ENCODE results near the gene CMC4. TPM values are rescaled to one million over a fixed set of nuclear protein-coding genes. Genes with fewer than 3 reads are reported as not detected.

CMC4 gene
- total and polyA plus RNA-seq, 2 experiments from 2014 or later, result 19.7 to 20.2 TPM

- peaks cover 42% of the 10 kb centered on the region for H3K4me1 ChIP-seq (ENCODE audit: insufficient read depth)
- peak overlapping the region; percentile 97 for H3K9ac ChIP-seq
- 100% methylated on average over 1 of the region's 1 CpG for WGBS, 2 experiments (ENCODE audit: low coverage in 1 of 2, low lambda C conversion rate in 2 of 2, missing lambda C conversion rate in 2 of 2)
- peak overlapping the region; percentile 93; the same call in 1 of the 2 replicates for H2AFZ ChIP-seq
- H3K27ac ChIP-seq, result peak overlapping the region; percentile 76; the same call in 1 of the 2 replicates
- no peak for DNase-seq
- H3K36me3 ChIP-seq (ENCODE audit: low read depth), result no peaks in the 10 kb centered on the region
- H3K27me3 ChIP-seq (replicated peaks; ENCODE audit: insufficient read depth), result no peaks in the 10 kb centered on the region
- peaks cover 77% of the 10 kb centered on the region for H3K79me2 ChIP-seq (ENCODE audit: insufficient read depth)
- H4K20me1 ChIP-seq (ENCODE audit: insufficient read depth), result no peaks in the 10 kb centered on the region
- H3F3A ChIP-seq (ENCODE audit: insufficient read depth), result peaks cover 26% of the 10 kb centered on the region; the same call in 1 of the 2 replicates
- H3K9me3 ChIP-seq (ENCODE audit: low read depth), result no peaks in the 10 kb centered on the region
- H3K4me3 ChIP-seq, result peak overlapping the region; percentile 92
- in situ Hi-C loops (cut with MboI), result loop anchor here (10.0 kb wide), 1 partner anchor 85 kb away; no protein-coding TSS in a partner anchor
- H3K9me2 ChIP-seq (ENCODE audit: insufficient read depth), result no peaks in the 10 kb centered on the region
- TF ChIP-seq EZH2phosphoT487 (IDR thresholded peaks at IDR 0.05; ENCODE audit: insufficient read depth, low read depth), result no peak
- H3K4me2 ChIP-seq (ENCODE audit: unreplicated experiment), result peak overlapping the region; percentile 82
These were observed 1.5 kb downstream of the CMC4 start for GRCh38 chrX:155069414-155069813.

- Histone ChIP-seq H3K4me3 (no peak overlapping the region), H3K9me3 (ENCODE audit: low read depth) (no peaks in the 10 kb centered on the region), H3F3A (ENCODE audit: insufficient read depth) (peaks cover 22% of the 10 kb centered on the region; the same call in 1 of the 2 replicates), H3K4me1 (ENCODE audit: insufficient read depth) (peaks cover 38% of the 10 kb centered on the region), H2AFZ (no peak overlapping the region), H3K79me2 (ENCODE audit: insufficient read depth) (peaks cover 65% of the 10 kb centered on the region), H3K27ac (peak overlapping the region; percentile 76), H4K20me1 (ENCODE audit: insufficient read depth) (no peaks in the 10 kb centered on the region), H3K36me3 (ENCODE audit: low read depth) (no peaks in the 10 kb centered on the region), H3K9ac (peak overlapping the region; percentile 32; the same call in 1 of the 2 replicates), H3K4me2 (ENCODE audit: unreplicated experiment) (no peak overlapping the region), H3K9me2 (ENCODE audit: insufficient read depth) (no peaks in the 10 kb centered on the region), H3K27me3 (replicated peaks; ENCODE audit: insufficient read depth) (no peaks in the 10 kb centered on the region)
- in situ Hi-C loops (cut with MboI), result loop anchor here (10.0 kb wide), 1 partner anchor 83 kb away; no protein-coding TSS in a partner anchor
- DNase-seq, result peak; percentile 80
- 0% methylated on average over 1 of the region's 1 CpG for WGBS, 2 experiments (ENCODE audit: low coverage in 1 of 2, low lambda C conversion rate in 2 of 2, missing lambda C conversion rate in 2 of 2)
- TF ChIP-seq EZH2 (IDR thresholded peaks at IDR 0.05; ENCODE audit: insufficient read depth, poor library complexity, severe bottlenecking), result no peak
- TF ChIP-seq EZH2phosphoT487 (IDR thresholded peaks at IDR 0.05; ENCODE audit: insufficient read depth, low read depth), result no peak
These were observed 2.8 kb downstream of the CMC4 start for GRCh38 chrX:155068165-155068564.

GRCh38 chrX:155065035-155065734 lies 5.8 kb downstream of the CMC4 start:
- H3K9me3 ChIP-seq (ENCODE audit: low read depth), result no peaks in the 10 kb centered on the region
- H3K9ac ChIP-seq, result no peak overlapping the region
- H3F3A ChIP-seq (ENCODE audit: insufficient read depth), result peaks cover 16% of the 10 kb centered on the region; the same call in 1 of the 2 replicates
- H4K20me1 ChIP-seq (ENCODE audit: insufficient read depth), result no peaks in the 10 kb centered on the region
- 67% methylated on average over 8 of the region's 8 CpGs for WGBS, 2 experiments (ENCODE audit: low coverage in 1 of 2, low lambda C conversion rate in 2 of 2, missing lambda C conversion rate in 2 of 2)
- H3K27me3 ChIP-seq (replicated peaks; ENCODE audit: insufficient read depth), result no peaks in the 10 kb centered on the region
- peak overlapping the region; percentile 57 for H3K4me3 ChIP-seq
- H3K4me1 ChIP-seq (ENCODE audit: insufficient read depth), result peaks cover 32% of the 10 kb centered on the region
- peak; percentile 68 for DNase-seq
- no peak for TF ChIP-seq EZH2phosphoT487 (IDR thresholded peaks at IDR 0.05; ENCODE audit: insufficient read depth, low read depth)
- no peaks in the 10 kb centered on the region for H3K36me3 ChIP-seq (ENCODE audit: low read depth)
- H3K27ac ChIP-seq, result peak overlapping the region; percentile 51
- no peak overlapping the region for H3K4me2 ChIP-seq (ENCODE audit: unreplicated experiment)
- H2AFZ ChIP-seq, result no peak overlapping the region
- H3K79me2 ChIP-seq (ENCODE audit: insufficient read depth), result peaks cover 46% of the 10 kb centered on the region
- in situ Hi-C loops (cut with MboI), result loop anchor here (10.0 kb wide), 1 partner anchor 80 kb away; no protein-coding TSS in a partner anchor
- no peaks in the 10 kb centered on the region for H3K9me2 ChIP-seq (ENCODE audit: insufficient read depth)

- Histone ChIP-seq H3K9ac (no peak overlapping the region), H3K4me1 (ENCODE audit: insufficient read depth) (peaks cover 12% of the 10 kb centered on the region), H2AFZ (no peak overlapping the region), H3K36me3 (ENCODE audit: low read depth) (no peaks in the 10 kb centered on the region), H3K27me3 (replicated peaks; ENCODE audit: insufficient read depth) (no peaks in the 10 kb centered on the region), H3K4me3 (no peak overlapping the region), H3K27ac (no peak overlapping the region), H3K79me2 (ENCODE audit: insufficient read depth) (peaks cover 14% of the 10 kb centered on the region), H3F3A (ENCODE audit: insufficient read depth) (peaks cover 3% of the 10 kb centered on the region; the same call in 1 of the 2 replicates), H3K4me2 (ENCODE audit: unreplicated experiment) (no peak overlapping the region), H3K9me3 (ENCODE audit: low read depth) (no peaks in the 10 kb centered on the region), H4K20me1 (ENCODE audit: insufficient read depth) (no peaks in the 10 kb centered on the region), H3K9me2 (ENCODE audit: insufficient read depth) (no peaks in the 10 kb centered on the region)
- in situ Hi-C loops (cut with MboI), result loop anchor here (10.0 kb wide), 1 partner anchor 77 kb away; no protein-coding TSS in a partner anchor
- 94 to 95% methylated on average over 4 of the region's 4 CpGs for WGBS, 2 experiments (ENCODE audit: low coverage in 1 of 2, low lambda C conversion rate in 2 of 2, missing lambda C conversion rate in 2 of 2)
- DNase-seq, result no peak
- TF ChIP-seq EZH2 (IDR thresholded peaks at IDR 0.05; ENCODE audit: insufficient read depth, poor library complexity, severe bottlenecking) (no peak), EZH2phosphoT487 (IDR thresholded peaks at IDR 0.05; ENCODE audit: insufficient read depth, low read depth) (no peak)
These were observed 9.2 kb downstream of the CMC4 start for GRCh38 chrX:155061760-155062159.
